Suppressor macrophage (primary cell): ENCODE data around the gene HEPACAM2.

Source experiments
- DNase-seq, 4 experiments: peaks; one replicate each; pipeline ENCODE4 v3.0.0-alpha.2; 2020 to 2022
- total RNA-seq, 17 experiments: gene quantifications; one replicate each; lab custom pipeline; 2026; ENCODE audit warnings: mixed read lengths in 6 of 17, inconsistent platforms in 3 of 17; lab: John Stamatoyannopoulos, UW

The HEPACAM2 gene
- 0 to 0.77 (median 0.05) reads per million in 17 experiments for total RNA-seq

DNA sequence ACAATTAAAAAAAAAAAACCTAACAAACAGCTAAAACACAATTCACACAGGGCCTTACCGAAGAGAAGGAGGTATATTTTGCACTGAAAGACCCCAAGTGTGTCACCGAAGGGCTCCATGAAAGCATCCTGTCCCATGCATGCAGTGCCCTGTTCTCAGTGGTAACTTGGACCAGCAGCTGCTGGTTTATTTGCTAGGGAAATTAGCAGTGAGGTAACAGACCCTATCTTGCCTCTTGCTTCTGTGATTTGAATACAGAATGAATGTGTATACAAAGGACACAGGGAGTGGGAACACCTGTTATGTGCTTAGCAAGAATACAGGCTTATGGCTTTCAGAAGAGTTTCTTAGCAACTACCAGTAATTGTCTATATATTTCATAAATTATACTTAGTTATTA is at the start of gene HEPACAM2:
TSS of gene HEPACAM2 (minus strand) at position 160 of the 400 bp plus-strand sequence.
- DNase-seq, result no peak

DNA sequence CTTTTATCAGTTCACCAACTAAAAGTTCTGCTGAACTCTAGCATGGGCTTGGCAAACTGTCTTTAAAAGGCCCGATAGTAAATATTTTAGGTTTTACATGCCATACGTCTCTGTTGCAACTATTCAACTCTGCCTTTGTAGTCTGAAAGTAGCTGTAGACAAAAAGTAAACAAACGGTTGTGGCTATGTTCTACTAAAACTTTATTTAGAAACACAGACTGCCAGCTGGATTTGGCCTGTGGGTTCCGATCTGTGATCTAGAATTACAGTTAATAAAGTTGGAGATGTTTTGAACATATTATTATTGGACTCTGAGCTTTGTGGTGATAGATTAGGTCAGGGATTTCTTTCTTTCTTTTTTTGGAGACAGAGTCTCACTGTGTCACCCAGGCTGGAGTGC is 39.0 kb upstream of the HEPACAM2 start:
- DNase-seq, result no peak

DNA sequence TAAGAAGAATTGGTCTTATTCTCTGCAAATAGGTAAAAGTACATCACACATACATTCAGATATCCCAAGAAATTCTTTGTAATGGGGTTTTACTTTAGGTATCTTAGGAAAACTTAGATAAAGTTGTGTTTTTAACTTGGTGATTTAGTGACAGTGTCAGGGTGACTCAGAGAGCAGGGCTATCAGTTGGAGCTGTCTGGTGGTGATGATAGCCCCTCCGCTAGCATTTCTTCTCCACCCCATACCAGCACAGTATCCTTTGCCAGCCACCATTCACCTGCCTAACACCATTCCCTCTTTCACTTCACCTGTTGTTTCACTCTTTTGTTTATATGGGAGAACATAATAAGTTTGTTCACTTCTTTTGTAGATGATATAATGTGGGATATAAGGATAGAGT is 36.3 kb upstream of the HEPACAM2 start:
- no peak for DNase-seq

DNA sequence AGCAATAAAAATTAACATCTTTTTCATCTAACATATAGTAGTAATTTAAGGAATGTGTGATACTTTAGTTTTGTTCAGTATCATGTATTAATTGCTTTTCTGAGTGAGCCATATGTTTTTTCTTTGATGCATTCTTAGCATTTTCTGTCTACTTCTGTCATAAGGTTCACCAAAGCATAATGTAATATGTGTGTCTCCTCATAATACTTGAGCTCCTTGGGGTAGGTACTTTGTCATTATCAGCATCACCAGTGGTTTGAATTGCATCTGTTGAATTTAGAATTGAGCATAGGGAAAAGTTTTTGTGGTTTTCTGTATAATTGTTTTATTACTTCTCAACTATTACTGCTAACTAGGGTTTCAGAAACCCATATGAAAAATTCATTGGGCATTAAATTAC is 32.4 kb upstream of the HEPACAM2 start:
- no peak for DNase-seq

DNA sequence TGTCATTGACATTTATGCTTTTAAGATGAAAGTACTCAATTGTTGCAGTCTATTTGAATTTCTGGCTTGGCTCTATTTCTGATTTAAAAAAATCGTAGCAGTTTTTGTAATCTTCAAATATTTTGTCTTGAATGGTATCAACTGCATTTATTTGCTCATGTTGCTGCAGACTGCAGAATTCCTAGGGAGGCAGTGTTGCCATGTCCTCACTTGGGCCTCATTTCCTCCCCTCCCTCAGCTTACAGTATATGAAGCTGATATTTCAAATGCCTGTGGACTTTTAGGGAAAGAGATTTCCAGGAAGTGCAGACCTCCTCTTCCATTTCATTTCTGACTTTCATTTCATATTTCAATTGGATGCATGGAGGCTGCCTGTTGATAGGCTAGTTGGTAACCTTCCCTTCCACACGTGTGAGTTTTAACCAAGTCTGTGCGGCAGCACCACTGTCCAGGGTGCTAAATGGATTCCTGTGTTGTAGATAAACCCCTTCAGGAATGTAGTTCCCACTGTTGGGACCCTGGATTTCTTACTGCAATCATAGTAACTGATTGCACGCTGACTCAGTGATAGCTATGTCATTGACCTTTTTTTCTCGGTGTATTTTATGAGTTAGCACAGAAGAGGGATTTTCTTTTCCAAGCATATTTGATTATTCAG is 23.4 kb upstream of the HEPACAM2 start:
- no peak for DNase-seq

DNA sequence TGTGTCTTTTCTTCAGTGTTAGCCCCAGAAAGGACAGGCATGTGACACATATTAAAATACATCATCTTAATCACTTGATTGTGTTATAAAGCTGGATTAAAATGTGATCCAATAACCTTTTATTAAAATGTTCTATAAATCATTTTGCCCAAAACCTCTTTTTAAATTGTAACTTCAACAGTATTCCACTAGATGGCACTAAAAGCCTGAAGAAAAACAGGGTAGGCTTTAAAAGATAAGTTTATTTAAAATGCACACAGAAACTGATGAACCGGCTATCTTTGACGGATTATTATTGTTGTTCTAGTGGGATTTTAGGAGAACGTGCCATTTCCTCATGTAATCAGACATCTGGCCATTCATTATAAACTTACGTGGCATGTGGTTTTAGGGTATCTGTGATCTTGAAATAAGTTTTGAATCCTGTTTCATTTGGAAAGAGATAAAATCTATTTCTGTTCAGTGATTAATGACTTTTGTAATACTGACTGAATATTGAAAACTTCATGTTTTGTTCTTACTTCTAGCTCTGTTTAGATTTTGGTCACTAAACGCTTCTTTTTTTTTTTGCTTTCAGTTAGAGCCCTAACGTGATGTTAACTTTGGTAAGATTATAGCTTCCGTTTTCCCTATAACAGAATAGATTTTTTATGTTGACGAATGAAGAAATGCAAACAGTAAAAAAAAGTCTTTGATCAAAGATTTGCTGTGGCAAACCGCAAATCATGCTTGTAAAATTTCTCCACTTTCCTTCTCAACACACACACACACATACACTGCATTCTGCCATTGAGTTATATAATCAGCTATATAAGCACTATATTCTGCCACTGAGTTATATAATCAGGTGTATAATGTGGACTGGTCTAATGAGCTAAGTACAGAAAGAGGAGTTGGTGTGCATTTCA is 19.5 kb upstream of the HEPACAM2 start:
- peak in 2 of 4 experiments; percentile 36 to 53 for DNase-seq

DNA sequence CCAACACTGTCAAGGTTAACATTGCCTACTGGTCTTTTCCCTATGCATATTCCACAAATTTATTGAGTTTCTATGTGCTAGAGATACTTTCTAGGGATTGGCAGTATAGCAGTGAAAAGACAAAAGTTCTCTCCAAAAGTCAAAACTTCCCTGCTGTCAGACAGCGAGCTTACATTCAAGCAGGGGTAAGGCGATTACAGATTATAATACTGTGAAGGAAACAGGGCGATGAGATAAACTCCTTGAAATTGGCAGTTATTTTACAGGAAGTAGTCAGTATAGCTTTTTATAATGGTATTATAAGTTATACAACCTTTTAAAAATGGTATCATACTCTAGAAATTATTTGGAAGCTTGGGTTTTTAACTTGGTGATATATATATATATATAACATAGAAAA is 15.8 kb upstream of the HEPACAM2 start:
- no peak for DNase-seq

DNA sequence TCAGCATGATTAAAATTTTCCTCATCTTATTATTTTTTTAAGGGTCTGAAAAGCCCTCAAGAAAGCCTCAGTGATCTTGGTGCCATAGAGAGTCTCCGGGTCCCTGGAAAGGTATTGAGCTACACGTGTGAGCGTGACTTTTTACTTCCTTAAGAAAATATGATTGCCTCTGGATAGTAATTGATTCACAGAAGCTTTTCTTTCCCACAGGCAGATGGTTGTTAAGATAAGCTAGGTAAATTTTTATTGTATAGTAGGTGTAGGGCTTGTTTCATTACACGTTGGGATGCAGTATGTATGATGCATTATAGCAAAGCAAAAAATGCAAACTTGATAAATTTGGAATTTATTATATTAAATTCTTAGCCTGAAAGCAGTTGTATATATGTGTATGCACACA is 13.6 kb upstream of the HEPACAM2 start:
- no peak for DNase-seq

DNA sequence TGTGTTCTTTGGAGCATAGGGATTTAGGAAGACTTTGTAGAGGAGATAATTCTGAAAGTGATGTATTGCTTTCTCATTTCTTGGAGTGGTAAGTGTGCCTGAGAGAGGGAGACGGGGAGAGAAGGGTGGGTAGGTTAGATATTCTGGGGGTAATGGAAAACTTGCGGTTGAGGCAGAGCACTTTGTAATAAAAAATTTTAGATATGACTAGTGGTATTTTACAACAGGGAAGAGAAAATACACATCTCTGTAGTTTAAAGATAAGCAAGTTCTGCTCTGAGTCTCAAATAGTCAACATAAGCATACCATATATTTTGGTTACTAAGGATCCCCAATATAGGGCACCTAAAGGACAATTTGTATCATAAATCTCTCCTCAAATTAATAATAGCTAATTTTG is 12.5 kb upstream of the HEPACAM2 start:
- no peak for DNase-seq

DNA sequence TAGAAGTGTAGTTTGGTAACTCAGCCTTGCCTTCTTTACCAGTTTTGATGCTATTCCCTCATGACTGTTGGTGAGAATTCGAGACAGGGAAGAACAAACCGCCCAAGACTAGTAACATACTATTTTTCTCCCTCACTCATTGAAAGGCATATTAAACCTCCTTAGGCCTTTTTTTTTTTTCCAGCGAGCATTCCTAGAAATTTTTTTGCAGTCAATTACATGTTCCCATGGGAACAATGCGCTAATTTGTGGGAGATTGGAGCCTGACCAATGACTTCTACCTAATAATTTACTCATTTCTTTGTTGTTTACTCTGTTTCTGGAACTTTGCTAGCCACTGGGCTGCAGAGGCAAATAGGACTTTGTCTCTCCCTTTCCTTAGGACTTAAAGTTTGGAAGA is 11.9 kb upstream of the HEPACAM2 start:
- DNase-seq, result no peak

DNA sequence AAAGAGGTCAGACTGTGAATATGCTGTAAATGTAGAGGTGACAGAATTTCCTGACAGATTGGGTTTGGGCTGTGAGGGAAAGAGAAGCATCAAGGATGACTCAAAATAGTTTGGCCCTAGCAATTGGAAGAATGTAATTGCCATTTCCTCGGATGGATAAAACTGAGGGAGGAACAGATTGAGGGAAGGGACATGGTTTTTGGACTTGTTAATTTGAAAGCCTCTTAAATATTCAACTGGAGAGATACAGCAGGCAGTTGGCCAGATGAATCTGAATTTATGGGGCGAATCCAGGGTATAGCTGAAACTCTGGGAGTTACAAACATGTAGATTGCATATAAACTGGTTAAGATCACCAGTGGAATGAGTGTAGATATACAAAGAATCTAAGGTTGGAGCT is 9.3 kb upstream of the HEPACAM2 start:
- DNase-seq, result no peak

DNA sequence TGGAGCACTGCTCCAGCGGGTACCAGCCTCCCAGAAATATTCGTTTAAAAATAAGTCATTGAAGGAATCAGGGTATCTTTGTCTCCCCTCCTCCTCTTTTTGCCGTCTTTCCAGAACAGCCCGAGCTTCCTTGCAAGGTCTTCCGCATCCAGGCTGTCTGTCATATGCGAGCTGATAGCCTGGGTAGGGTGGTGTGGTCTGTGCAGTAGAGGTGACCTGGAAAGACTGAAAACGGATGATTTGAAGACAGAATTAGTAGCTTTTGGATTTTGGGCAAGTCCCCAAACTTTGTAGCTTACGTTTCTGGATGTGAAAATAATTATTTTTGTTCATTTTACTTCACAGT is 6.4 kb upstream of the HEPACAM2 start:
- peak; percentile 34 to 53 (median 52) for DNase-seq

DNA sequence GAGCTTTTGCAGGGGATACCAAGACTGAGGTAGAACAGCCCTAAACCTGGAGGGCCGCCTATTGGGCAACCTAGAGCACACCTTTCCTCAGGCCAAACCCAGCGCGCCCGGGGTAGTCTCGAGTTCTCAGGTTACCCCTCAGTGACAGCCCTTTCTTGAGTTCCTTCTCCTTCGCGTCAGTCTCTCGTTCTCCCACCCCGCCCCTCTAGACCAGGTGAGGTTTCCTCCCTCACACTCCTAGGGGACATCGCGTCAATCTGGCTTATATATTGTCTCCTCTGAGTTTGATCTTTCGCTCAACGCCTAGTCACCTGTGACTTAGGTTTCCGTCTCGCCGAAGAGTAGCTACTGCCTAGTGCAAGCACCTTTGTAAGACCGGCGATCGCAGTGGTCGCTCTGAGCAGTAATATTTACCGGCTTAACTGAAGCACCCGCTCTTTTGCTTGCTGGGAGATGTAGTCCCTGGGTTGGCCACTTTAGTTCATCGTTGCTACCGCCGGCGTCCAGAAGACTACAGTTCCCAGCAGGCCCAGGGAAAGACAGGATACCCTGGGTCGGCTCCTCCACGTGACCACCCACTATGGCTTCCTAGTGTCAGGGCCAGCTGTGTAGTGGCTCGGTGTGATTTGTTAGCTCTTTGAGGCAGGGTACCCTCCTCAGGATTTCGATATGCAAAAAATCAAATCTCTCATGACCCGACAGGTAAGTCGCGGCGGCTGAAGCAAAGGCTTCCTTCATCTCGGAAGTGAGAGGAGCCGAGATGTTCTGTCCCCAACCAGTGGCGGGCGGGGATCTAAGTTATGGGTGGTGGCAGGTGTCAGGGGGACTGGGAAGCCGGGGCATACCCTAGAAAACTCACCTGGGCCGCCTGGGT is 5.8 kb upstream of the HEPACAM2 start, which contains the start of gene VPS50:
TSS of gene VPS50 (plus strand) at position 568 of the 874 bp plus-strand sequence. CDS start at position 670, 102 bp downstream.
- peak; percentile 95 to 97 (median 96) for DNase-seq

DNA sequence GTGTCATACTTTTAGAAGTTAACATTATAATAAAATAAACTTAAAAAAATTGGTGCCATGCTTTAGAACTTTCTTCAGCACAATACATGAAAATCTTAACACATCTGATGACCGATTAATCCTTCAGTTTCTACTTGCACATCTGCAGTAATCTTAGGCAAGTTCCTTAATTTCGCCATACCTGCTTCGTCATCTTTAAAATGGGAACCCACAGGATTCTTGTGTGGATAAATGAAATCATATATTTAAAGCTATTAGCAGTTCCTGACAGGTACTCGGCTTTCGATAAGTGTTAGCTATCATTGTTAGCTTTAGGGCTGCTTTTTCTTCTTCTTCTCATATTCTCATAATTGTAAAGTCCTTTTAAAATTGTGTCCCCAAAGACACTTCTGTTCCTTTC is 5.0 kb upstream of the HEPACAM2 start:
- DNase-seq, result peak; percentile 25 to 65 (median 38)

DNA sequence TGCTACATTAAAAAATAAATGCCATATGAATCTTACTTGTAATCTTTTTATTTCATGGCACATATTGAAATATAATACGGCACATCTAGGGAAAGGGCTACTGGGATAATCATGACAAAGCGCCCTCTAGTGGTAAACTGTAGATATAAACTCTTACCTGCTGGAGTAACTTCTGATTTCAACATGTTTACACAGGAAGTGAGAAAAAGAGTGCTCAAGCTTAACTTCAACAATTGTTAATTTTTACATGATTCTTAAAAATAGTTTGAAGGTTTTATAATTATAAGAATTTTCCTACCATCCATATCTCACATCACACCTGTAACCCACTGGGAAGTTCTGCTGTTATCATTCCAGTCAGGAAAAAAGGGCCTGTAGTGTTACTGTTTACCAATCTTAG is 2.0 kb upstream of the HEPACAM2 start:
- peak; percentile 40 to 90 (median 59) for DNase-seq

DNA sequence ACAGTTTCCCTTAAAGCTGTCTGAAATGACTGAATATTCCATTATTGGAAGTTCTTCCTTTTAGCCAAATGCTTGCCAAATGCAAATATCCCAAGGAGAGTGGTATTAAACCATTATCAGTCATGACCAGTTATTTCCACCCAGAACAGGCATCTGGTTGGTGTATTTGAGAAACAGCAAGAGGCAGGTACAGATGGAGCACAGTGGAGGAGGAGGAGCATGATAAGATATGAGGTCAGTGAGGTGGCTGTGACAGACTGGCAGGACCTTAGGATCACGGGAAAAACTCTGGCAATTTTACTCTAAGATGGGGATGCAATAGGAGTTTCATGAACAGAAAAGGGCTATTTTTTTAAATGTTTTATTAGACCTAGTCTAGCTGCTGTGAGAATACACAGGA is 6.4 kb downstream of the HEPACAM2 start:
- DNase-seq, result no peak

DNA sequence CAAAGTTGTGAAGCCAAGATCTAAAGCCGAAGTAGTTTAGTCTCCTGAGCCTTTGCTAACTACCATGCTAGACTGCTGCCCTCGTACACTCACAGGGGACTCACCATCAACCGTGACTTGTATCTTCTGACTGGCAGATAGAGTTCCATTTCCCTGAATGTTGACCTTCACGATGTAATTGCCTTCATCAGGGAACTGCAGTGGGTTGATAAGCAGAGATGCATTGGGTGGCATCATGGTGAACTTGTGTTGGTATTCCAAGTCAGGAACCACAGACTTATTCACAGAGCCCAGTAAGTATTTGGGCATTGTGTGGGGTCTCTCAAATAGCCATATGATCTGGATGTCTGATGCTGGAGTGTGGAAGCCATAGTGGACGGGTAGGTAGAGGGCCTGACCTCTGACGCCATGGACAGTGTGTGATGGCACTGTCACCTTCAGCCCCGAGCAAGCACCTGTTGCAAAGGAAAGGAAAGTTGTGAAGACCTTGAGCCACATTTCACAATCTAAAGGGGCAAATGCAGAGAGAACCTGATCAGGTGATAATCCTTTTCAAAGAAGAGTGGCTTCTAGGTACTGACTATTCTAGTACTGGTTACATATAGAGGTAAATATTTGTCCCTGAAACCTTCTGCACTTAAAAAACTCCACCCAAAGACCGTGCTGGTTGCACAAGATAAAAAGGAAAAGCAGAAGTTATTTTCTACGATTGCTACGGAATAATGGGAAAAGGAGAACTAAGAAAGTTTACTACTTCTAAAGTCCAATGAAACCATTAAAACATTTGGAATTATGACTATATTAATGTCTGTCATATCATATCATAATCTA is 7.1 kb downstream of the HEPACAM2 start:
- DNase-seq, result peak in 3 of 4 experiments; percentile 9 to 62 (median 57)

DNA sequence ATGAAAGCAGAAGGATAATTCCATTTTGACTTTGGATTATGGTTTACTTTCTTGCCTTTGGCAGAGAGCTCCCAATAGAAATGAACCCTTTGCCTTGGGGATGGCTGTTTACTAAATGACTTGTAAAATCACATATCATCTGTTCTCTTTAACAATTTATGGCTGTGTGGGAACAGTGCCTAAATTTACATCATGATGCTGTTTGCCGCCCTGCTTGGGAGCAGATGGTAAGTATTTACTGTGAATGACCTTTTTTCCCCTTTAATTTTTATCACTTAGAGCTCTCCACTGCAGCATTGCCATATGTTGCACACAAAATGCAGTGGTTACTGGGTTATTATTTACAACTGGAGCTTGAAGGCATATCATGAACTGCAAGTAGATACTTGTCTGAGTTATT is 13.4 kb downstream of the HEPACAM2 start:
- no peak for DNase-seq

DNA sequence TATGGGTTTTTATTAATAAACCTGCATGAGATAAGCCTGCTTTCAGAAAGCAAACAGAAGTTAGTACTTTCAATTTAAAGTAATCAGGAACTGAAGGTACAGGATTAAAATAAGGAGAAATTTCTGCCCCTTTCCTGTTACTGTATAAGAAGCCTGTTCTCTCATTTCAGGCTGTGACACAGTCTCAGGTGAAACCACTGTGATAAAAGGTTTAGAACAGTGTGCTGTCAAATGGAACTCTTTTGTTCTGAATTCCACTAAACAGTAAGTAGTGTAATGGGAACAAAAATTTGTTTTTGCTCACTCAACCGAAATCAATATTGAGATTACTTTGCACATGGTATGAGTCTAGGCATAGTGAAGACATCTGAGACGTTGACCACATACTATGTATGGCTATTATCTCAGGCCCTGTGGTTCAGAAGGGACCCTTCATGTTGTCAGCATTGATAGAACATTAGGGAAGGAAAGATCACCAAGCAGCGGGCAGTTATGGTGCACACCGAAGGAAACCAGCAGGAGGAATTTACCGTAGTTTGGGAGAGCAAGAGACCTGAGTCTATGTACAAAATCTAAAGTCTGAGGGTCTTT is 14.9 kb downstream of the HEPACAM2 start:
- DNase-seq, result no peak

DNA sequence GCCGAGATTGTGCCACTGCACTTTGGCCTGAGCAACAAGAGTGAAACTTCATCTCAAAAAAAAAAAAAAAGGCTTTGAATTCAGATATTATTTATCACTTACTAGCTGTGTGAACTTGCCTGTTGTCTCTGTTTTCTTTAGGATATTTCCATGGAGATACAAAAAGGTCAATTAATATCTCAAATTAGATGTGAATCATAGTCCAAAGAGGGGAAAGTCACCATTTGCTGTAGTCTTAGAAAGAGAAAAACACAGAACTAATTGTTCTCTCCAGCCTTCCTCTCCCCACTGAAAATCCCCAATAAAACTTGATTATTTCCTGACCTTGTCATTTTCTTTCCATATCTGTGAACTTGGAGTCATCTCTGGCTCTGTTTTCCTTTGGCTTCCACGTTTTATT is 21.2 kb downstream of the HEPACAM2 start:
- no peak for DNase-seq

DNA sequence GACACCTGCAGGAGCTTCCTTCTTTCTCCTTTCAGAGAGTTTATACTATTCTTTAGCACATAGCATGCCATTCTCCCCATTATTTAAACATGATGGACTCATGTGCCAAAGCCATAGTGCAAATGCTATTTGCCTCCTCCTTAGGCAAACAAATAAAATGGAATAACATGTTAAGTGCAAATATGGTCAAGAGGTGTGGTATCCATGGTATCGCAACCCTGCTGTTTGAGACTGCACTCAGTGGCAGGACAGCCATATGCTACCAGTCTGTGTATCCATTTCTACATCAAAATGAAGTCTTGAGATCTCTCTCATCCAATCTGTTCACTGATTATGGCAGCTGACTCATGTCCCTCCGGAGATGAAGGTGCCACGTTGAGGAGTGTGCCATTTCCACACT is 22.8 kb downstream of the HEPACAM2 start:
- DNase-seq, result no peak
